Activated CD4-positive, alpha-beta T cell treated with anti-CD3 and anti-CD28 coated beads, Interleukin-2, Interleukin-6, amounts not matched to agents 100 ng/mL and 50 ng/mL, durations not matched to agents 16 hours and 8 hours (primary cell): Measurements from ENCODE around the gene DNMT3L.
"Not testable (repeated sequence)": the region's sequence is repeated elsewhere in the genome, so short reads cannot be mapped to it uniquely, and the experiment has no call there.

ENCODE experiments used
- DNase-seq: peaks from one replicate; pipeline ENCODE4 v3.0.0-alpha.2; 2020

Gene DNMT3L

DNA sequence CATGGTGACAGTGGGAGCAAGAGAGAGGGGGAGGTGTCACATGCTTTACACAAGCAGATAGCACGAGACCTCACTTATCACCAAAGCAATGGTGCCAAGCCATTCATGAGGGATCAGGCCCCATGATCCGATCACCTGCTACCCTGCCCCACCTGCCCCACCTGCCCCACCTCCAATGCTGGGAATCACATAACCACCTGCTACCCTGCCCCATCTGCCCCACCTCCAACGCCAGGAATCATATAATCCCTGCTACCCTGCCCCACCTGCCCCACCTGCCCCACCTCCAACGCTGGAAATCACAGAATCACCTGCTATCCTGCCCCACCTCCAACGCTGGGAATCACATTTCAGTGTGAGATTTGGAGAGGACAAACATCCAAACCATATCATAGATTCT is 13.3 kb upstream of the DNMT3L start:
- DNase-seq: no peak

DNA sequence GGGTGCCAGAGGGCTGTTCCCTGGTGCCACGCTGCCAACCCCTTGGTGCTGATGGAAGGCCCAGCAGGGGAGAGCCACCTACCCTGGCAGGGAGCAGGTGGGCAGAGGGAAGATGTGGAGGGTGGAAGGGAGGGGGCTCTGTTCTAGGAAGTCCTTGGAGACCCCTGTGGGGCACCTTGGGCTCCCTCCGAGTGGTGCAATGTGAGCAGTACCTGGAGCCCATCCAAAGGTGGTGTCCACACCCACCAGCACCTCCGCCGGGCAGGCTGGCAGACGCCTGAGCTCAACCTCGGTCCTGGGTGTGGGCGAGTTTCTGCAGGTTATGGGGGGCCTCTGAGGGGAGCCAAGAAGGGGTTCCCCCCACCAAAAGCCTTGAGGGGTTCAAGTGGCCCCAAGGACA is 11.3 kb upstream of the DNMT3L start:
- DNase-seq: no peak

DNA sequence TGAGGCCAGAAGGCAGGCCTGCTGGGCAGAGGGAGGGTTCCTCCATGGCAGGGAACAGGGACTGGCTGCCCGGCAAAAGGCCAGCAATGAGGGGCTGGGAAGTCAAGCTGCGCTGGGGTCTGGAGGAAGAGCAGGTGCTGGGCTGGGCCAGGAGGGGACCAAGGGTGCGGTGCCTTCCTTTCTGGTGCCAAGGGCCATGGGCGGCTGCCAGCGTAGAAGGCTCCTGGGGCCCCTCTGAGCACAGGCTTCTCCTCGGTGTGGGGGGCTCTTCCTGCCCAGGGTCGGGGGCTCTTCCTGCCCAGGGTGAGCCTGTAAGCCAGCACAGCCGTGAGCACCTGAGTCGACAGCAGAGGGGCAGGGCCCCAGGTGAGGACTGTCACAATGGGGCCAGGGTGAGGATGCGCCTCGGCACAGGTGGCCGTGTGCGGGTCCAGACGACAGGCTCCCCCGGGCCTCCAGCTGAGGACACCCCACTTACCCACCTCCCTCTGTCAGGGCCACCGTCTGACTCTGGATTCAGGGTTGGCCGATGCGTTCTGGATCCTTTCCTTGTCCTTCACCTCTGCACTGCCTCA is 10.7 kb upstream of the DNMT3L start:
- no peak for DNase-seq

DNA sequence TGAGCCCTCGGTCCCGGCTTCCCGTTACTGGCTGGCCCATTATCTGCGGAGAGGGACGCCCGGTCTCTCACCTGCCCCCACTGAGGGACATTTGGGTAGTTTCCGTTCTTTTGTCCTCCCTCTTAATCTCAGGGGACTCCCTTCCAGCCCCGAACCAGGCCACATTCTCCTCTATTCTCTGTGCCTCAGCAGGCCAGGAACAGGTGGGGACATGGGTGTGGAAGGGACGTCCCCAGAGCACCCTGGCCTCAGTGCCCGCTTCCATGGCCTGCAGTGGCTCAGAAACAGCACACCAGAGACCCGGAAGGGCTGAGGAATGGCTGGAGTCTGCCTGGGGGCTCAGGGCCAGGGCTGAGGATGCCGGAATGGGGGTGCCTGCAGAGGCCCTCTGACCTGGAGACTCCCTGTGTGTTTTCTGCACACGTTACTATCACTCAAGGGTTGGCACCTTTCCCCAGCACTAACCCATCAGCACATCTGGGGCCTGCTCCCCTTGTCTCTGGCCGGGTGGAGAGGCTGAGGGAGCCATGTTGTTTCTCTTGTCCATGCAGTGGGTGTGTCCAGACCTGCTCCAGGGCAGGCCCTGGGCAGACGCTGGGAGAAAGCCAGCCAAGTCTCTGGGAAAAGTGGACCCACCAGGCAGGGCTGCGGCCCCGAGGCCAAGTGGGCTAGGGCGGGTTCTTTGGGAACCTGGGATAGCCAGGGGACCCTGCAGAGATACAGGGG is 10.0 kb upstream of the DNMT3L start:
- no peak for DNase-seq

DNA sequence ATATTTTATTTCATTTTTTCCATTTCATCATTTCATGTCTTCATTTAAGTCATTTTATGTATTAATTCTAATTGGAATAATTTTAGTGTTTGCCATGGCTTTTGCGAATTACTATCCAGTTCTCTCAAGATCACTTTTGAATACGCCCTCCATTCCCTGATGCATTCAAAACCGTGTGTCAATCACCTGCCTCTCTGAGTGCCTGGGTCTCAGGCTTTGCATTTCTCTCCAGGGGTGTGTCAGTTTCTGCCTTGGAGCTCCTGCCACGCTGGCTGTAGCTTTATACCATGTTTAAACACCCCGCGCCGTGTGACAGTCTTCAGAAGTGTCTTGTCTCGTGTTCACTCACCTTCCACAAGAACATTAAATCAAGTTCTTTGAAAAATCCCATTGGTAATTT is 7.4 kb upstream of the DNMT3L start:
- DNase-seq: no peak

DNA sequence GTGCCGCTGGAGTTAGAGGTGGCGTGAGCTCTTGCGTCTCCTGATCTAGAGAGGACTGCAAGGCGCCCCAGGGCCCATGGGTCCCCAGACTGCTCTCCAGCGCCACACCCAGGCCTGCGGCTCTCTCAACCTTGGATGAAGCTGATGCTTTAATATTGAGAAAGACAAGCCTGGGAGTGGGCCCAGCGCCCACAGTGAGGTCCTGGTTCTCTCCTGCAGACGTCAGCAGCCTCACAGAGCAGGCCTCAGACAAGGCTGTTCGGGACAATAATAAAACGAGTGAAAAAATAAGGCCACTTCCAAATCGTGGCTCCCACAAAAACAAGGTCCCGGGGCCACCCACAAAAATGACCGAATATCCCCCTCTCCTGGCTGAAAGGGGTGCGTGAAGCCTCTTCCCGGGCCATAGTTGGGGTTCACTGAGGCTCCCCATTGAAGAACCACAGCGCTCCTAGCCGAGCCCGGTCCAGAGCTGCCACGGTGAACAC is 6.0 kb upstream of the DNMT3L start:
- no peak for DNase-seq

DNA sequence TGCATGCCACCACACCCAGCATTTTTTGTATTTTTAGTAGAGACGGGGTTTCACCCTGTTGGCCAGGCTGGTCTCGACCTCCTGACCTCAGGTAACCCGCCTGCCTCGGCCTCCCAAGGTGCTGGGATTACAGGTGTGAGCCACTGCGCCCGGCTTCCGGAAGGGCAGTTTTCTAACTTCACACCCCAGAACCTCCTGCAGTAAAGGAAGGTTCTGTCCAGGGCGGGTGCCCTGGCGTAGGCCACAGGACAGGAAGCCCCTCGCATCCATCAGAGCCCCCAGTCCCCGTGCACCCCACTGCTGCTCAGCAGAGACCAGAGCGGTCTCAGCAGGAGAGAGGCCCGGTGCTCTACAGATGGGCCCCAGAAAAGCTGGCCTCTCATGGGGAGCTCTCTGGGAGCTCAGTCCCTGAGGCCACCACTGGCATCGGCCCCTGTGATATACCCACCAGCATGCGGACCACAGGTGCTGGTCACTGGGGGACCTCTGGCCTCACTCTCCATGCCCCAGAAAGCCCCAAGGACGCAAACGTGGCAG is 4.1 kb upstream of the DNMT3L start:
- DNase-seq: no peak

DNA sequence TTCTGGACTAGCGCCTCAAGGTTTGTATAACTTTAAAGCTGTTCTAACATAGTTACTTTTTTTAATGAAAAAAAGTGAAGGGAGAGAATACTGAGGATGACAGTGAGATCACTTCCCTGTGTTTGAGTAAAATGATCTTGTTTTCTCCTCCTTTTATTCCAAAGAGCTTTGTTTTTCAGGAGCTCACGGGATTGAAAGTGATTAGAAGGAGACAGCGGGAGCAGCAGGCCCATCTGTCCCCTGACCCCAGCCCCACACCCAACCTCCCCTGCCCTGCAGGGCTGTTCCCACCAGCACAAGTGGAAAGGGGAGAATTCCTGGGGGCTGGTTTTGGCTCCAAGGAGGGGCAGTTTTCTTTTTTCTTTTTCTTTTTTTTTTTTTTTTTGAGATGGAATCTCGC is 2.1 kb upstream of the DNMT3L start:
- DNase-seq: no peak

DNA sequence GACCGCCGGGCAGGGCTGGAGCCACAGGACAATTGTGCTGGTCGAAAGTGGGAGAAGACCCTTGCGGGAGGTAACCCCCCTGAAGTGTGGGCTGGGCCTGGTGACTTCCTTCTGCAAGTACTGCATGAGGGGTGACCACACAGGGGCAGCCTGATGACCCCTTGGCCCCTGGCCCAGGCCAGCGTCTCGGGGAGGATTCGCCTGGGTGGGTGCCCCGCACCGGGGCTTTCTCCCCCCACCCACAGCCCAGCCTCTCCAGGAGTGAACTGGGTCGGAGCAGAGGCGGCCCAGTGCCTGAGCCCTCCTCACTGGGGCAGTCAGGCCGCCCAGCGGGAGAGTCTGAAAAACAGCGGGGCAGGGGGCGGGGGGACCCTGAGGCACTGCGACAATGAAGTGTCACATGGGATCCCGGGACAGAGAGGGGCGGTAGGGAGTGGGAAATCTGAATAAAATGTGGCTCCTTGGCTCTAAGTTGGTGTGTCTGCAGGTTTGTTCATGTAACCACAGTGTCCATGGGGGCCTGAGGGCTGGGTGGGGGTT is 1.6 kb upstream of the DNMT3L start:
- DNase-seq: no peak

DNA sequence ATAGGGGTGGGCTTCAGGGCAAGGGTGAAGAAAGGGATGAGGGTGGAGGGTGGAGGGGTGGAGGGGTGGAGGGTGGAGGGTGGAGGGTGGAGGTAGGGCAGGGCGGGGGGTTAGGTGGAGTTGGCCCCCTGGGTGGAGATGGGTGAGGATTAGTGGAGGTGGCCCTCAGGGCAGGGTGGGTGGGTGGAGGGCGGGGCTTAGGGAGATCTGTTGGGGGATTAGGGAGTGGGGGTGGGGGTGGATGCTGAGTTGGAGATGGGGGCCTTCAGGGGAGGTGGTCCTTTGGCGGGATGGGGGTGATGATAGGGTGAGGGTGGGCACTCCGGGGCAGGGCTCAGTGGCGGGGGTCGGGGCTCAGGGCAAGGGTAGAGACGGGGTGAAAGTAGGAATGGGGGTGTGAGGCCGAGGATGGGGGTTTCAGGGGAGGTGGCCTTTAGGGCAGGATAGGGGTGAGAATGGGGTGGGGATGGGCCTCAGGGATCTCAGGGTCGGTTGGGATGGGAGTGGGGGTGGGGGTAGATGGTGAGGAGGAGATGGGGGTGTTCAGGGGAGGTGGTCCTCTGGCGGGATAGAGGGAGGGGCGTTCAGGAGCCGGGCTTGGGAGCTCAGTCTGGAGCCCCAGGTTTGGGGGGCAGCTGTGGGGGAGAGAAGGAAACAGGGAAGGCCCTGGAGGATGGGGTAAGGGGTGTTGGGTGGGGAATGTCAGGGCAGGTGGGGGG is 800 bp upstream of the DNMT3L start:
- no peak for DNase-seq

DNA sequence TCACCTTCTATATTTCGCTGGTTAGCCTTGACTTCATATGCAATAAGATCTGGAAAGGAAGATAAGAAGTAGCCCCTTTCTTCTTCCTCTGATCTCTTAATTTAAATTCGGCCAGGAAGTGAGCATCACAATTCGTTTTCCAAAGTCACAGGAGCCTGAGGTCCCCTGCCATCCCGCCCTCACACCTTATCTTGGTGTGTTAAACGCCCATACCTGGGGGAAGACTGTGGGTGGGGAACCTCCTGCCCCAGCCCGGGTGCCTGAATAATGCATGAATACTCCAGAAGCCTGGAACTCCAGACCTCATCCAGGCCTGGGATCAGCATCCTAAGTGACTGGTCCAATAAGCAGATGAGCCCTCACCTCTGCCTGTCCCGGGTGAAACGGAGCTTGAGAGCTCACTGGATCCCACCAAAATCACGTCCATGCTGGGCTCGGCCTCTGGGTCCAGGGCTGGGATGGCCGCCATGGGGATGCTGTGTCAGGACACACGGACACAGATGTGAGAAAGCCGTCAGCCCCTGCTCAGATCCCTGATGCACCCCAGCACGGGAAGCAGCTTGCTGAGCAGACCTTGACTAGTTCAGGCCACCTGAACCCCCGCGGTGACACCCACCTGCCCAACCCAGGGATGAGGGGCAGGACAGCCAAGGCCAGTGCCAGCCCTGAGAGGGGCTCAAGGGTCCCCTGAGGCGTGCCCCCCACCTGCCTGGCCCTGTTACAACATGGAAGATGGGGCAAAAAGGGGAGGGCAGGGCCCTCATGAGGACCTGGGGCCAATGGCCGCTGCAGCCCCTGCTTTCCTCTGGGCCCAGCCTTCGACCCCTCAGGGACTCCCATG is 686 bp downstream of the DNMT3L start:
- DNase-seq: no peak

DNA sequence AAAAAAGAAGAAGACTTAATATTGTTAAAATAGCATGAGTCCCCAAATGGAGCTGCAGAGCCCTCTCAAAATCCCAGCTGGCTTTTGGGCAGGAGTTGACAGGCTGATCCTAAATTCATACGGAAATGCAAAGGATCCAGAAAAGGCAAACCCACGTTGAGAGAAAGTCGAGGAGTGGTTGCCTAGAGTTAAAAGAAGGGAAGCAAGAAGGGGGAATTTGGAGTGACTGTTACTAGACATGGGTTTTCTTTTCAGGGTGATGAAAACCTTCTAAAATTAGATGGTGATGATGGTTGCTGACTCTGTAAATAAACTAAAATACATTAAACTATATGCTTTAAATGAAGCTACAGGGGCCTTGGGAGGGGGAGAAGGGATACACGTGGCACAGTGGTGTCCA is 1.6 kb downstream of the DNMT3L start:
- DNase-seq: no peak

DNA sequence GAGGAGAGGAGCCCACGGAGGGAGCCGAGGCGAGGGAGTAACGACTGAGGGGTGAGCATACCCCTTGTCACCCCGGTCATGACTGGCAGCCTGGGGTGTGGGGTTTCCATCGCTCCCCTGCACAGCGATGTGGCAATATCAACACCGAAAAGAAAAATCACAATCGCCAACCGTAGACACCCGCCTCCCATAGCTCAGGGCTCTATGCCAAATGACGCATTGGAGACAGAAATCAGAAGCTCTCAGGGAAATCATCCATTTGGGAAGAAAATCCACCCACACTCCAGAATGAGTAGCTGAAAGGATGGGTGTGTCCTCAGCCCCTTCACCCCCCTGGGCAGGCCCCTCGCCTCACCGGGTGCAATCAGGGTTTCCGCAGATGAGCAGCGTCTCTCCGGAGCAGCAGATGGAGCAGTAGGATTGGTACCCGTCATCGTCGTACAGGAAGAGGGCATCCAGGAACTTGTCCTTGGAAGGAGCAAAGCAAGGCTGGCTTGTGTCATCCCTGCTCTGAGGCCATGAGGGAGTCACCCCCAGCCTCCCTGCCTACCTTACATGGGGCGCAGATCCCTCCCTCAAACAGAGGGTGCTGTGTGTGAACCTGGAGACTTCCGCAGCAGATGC is 2.5 kb downstream of the DNMT3L start:
- DNase-seq: no peak

DNA sequence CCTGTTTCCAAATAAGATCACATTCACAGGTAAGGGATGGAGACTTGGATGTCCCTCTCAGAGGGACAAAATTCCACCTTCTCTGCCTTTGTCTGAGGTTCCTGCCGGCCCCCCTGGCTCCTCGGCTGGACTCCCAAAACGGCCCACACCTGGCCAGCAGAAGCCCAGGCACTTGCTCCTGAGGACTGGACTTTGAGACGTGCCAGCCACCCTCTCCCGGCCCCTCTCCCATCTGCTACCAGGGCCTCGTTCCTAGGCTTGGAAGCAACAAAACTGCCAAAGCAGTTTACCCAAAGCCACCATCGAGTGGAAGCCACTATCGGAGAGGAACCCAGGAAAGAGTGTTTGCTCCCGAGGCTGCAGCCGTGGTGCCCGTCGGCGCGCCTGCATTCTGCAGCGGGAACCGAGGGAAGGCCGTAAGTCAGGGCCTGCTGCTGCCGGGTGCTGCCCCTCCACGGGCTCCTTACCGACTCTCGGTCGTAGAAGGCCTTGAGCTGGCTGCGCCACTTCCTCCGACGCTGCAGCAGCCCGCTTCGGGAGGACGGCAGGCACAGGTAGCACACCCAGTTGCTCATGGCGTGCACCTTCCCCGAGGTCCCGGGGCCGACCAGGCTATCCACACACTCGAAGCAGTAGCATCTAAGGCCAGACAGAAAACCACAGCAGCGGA is 3.5 kb downstream of the DNMT3L start:
- no peak for DNase-seq

DNA sequence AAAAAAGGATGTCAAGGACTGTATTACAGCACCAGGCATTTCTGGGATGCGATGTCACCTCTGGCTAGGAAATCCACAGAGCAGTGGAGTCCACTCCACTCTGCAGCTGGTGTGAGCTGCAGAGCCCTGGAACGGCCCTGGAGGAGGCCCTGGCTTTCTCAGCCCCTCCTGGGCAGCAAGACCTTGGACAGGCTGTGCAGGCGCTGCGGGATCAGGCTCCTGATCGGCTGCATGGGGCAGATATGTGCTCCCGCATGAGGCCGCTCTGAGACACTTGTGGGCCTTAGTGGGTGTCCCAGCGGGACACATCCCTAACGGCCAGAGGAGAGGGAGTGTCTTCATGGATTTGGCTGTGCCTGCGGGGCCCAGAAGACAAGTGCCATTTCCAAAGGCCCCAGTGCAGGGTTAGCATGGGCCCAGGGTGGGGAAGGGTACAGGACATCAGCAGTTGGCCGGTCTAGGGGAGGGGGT is 6.2 kb downstream of the DNMT3L start:
- DNase-seq: no peak

DNA sequence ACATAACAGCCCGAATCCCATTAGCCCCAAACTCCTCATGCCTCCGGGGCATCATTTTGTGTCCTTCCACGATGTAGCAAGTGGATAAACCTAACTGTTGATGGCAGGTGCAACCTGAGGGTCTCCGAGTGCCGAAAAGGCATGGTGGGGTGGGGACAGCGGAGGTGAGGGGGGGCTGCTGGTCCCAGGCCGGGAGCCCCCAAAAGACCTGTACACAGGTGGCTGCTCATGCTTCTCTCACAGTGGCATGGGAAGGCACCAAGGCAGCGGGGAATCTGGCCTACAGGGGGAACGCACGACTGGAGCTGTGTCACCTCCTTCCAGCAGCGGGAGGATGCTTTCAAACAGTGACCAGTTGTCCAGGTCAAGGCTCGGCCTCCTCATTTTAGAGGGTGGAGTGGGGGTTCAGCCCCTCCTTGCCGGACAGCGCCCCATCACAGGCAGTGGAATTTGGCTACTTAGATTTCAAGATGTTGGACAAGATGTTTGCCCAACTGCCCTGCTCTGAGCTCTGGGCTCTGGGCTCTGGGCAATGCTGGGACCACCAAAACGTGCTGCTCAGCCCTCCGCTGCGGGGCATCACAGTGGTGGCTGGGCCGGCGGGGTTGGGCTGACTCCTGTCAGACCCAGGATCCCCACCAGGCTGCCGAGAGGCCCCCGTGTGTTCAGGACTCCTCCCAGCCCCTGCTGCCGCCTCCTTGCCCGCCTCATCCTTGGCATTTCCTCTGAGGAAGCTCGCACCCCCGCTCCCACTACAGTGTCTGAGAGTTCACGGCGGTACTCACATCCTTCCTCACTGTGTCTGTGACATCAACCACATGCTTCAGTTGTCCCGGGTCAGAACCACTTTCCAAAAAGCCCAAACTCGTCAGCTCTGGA is 7.6 kb downstream of the DNMT3L start:
- no peak for DNase-seq

DNA sequence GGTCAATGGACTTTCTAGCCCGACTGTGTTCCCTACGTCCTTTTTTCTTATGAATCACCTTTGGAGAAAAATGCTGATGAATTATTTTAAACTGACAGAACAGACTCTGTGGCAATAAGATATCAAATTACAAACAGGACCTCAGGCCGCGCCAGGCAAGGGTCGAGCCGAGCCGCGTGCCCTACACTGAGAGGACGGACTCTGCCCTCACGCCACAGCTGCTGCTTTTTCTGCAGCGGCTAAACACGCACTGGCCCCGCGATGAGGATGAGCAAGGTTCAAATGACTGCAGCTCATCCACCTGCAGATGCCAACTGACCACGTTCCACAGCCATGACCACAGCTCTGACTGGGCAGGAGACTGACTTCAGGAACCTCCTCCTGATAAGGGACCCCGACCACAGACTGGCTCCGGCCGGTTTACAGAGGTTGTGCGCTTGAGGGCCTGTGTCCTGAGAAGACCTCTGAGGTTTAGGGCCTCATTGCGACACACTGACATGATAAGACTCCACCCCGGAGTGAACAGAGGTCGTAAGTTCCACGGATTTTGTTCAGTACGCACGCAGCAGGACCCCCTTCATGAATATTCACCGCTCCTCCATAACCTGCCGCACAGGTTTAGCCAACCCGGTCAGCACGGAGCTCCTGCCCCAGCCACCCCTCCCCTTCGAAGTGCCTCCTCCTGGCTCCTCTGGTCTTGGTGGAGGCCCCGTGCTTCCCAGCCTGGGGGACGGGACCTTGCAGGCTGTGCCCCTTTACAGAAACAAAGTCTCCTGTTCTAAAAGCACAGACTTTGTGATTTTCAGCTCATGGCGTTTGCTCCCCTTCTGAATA is 12.3 kb downstream of the DNMT3L start:
- DNase-seq: not testable (repeated sequence)

DNA sequence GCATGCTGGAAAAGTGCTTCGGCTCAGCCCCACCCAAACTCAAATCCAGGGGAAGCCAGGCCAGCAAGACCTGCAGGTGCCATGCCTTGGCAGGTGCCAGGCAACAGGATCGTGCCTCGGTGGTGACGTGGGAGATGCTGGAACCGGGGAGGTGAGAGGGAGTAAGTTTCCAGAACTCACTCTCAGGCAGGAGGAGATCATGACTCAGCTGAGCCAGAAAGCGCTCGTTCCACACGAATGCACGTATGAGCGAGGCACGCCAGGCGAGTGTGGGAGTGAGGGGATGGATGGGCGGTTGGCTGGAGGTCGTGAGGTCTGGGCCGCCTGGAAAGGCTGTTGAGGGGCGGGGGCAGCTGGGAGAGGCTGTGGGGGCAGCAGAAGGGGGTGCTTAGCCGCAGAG is 13.8 kb downstream of the DNMT3L start:
- not testable (repeated sequence) for DNase-seq

DNA sequence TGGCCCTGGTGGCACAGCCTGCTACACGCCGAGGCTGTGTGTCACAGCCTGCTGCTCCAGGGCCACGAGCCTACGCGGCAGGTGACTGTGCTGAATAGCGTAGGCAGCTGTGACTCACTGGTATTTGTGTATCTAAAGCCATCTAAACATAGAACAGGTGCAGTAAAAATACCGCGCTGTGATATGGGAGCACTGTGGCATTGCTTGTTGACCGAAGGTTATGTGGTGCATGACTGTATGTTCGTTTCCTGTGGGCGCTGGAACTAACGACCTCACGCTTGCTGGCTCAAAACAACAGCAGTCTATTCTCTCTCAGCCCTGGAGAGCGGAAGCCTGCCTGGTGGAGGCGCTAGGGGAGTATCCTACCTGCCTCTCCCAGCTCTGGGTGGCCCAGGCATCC is 17.7 kb downstream of the DNMT3L start:
- DNase-seq: not testable (repeated sequence)
